HG03095 (cell line): ENCODE results near the gene PHPT1.
A peak's percentile ranks its signal among the peaks of the same experiment; 100 is the strongest.
"Not testable (repeated sequence)": the region's sequence is repeated elsewhere in the genome, so short reads cannot be mapped to it uniquely, and the experiment has no call there.

Experiments used
- ATAC-seq: cut with Tn5 transposase; IDR thresholded peaks from one replicate; pipeline ENCODE4 v1.9.1; 2021; ENCODE audit warnings: moderate library complexity; ENCODE audit not compliant: unreplicated experiment

PHPT1 gene

GRCh38 chr9:136882947-136883283, 33.7 kb downstream of the PHPT1 start:
- not testable (repeated sequence) for ATAC-seq

DNA sequence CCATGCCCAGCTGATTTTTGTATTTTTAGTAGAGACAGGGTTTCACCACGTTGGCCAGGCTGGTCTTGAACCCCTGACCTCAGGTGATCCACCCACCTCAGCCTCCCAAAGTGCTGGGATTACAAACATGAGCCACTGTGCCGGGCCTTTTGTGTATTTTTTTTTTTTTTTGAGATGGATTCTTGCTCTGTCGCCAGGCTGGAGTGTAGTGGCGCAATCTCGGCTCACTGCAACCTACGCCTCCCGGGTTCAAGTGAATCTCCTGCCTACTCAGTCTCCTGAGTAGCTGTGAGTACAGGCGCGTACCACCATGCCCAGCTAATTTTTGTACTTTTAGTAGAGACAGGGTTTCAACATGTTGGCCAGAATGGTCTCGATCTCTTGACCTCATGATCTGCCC, 34.5 kb downstream of the PHPT1 start:
- ATAC-seq = not testable (repeated sequence)

GRCh38 chr9:136885950-136886578, 36.9 kb downstream of the PHPT1 start, which contains the start of gene TRAF2:
TRAF2 (plus strand) TSS chr9:136886516; CDS start chr9:136898741, 12,225 bp downstream.
- peak; percentile 73 for ATAC-seq

GRCh38 chr9:136886610-136887597, 37.7 kb downstream of the PHPT1 start:
- ATAC-seq = peak; percentile 15

DNA sequence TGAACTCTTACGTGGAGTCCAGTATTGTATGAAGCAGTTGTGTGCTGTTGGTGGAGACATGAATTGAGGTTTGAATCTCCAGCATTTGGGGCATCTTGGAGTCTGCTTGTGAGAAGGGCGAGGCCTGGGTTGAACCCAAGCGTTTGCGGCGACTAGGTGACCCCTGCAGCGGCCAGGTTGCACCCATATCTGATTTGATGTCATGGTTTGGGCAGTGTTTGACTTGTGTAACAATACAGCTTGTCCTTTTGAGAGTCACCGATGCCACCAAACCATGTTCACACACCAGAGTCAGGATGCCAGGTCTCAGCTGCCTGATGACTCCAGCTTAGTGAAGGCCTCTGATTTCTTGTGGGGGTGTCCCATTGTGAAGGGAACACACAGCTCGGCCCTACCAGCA, 39.2 kb downstream of the PHPT1 start:
- ATAC-seq = no peak

DNA sequence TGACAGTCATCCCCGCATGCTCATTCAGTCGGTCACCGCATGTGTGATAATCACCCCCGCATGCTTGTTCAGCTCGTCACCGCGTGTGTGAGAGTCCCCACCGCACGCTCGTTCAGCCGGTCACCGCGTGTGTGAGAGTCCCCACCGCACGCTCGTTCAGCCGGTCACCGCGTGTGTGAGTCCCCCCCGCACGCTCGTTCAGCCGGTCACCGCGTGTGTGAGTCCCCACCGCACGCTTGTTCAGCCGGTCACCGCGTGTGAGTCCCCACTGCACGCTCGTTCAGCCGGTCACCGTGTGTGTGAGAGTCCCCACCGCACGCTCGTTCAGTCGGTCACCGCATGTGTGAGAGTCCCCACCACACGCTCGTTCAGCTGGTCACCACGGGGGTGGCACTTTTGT, 40.6 kb downstream of the PHPT1 start:
- no peak for ATAC-seq

- no peak for ATAC-seq
Observed at GRCh38 chr9:136890661-136891060, 41.5 kb downstream of the PHPT1 start.

GRCh38 chr9:136896027-136896426, 46.8 kb downstream of the PHPT1 start:
- no peak for ATAC-seq

GRCh38 chr9:136898483-136899100, 49.4 kb downstream of the PHPT1 start:
- no peak for ATAC-seq

GRCh38 chr9:136899196-136899595, 50.0 kb downstream of the PHPT1 start:
- ATAC-seq = peak; percentile 35

- ATAC-seq = no peak
Observed at GRCh38 chr9:136900556-136900955, 51.3 kb downstream of the PHPT1 start.
